Esophagus muscularis mucosa (tissue), 4 donors: ENCODE measurements around the gene SPPL3. TPM values are rescaled to one million over a fixed set of nuclear protein-coding genes. Genes with fewer than 3 reads are reported as not detected.

ENCODE experiments used
- DNase-seq: peaks from one replicate; pipeline ENCODE4 v3.0.0-alpha.2; 2017; ENCODE audit errors: extremely low spot score
- H3K27ac ChIP-seq, 4 donors: fragments of 200-600 bp; sonication (generic); replicated peaks in 1 of 4; 1 replicate in 3 of 4; 2 replicates in 1 of 4; pipeline ENCODE4 v1.5.1; 2016 to 2019; ENCODE audit warnings: mild to moderate bottlenecking in 1 of 4
- H3K27me3 ChIP-seq, 4 donors: fragments of 200-600 bp; sonication (generic); one replicate each; pipeline versions ENCODE4 v1.5.1 to v1.6.0; 2016 to 2019
- H3K36me3 ChIP-seq, 4 donors: fragments of 200-600 bp; sonication (generic); one replicate each; pipeline ENCODE4 v1.5.1; 2016 to 2019
- H3K4me1 ChIP-seq, 4 donors: fragments of 200-600 bp; sonication (generic); one replicate each; pipeline ENCODE4 v1.5.1; 2016 to 2019
- H3K4me3 ChIP-seq, 4 donors: fragments of 200-600 bp; sonication (generic); 1 replicate in 2 of 4; 2 replicates in 2 of 4; pipeline ENCODE4 v1.5.1; 2016 to 2019; ENCODE audit warnings: mild to moderate bottlenecking in 4 of 4, moderate library complexity in 1 of 4
- H3K9me3 ChIP-seq, 4 donors: fragments of 200-600 bp; sonication (generic); 1 replicate in 3 of 4; 2 replicates in 1 of 4; pipeline ENCODE4 v1.5.1; 2016 to 2019
- CTCF ChIP-seq, 3 experiments: fragments of 200-600 bp in 2 of 3; fragments of 450-650 bp in 1 of 3; sonication (generic) in 2 of 3; IDR thresholded peaks; one replicate each; pipeline ENCODE4 v1.5.1; 2017 to 2019; ENCODE audit warnings: antibody characterized with exemption in 3 of 3, mild to moderate bottlenecking in 2 of 3, moderate library complexity in 1 of 3
- EP300 ChIP-seq: sonication (generic); formaldehyde crosslinking; IDR thresholded peaks from one replicate; pipeline ENCODE4 v1.6.1; 2017; ENCODE audit warnings: antibody characterized with exemption
- POLR2A ChIP-seq: fragments of 450-650 bp; IDR thresholded peaks from one replicate; pipeline ENCODE4 v1.6.1; 2017; ENCODE audit warnings: antibody characterized with exemption, moderate library complexity, mild to moderate bottlenecking, low read depth
- POLR2AphosphoS5 ChIP-seq, 2 donors: sonication (generic); formaldehyde crosslinking; IDR thresholded peaks; one replicate each; pipeline ENCODE4 v1.6.1; 2017; ENCODE audit warnings: antibody characterized with exemption in 2 of 2
- WGBS: methylation state at CpG from one replicate; pipeline ENCODE4 v1.1.5; 2018; 5-methylcytosine and 5-hydroxymethylcytosine counted together
- intact Hi-C: fragments of 100-400 bp; cut with DNase I; formaldehyde crosslinking; loops from one replicate; pipeline ENCODE4 v1.15.1; 2023
- total RNA-seq, 4 donors: library from RNA; depleted of rRNA; stranded (reverse); fragments of >200 nt; gene quantifications; one replicate each; pipeline versions ENCODE4 v1.1.0 to v1.2.1, GENCODE V29; 2016

Gene SPPL3
- total RNA-seq, 4 donors from 2014 or later = 18.4 to 32.1 (median 21.8) TPM

DNA sequence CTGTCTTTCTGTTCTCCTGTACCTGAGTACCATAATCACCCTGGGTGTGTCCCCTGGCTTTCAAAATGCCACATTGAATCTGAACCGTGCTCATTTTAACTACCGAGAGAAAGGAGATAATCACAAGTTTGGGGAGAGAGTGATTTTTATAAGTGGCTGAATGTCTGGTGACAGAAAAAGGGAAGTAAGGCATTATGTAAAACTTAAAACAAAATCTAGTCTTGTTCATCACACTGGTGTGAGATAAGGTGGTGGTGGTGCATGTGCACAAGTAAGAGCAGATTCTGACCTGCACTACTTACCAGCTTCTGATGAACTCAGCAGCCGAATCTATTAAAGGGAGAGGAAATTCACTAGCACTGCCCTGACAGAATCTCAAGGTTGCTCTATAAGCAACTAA lies 56.3 kb downstream of the SPPL3 start:
- TF ChIP-seq EP300 = no peak
- no peak for TF ChIP-seq CTCF (IDR thresholded peaks at IDR 0.05)
- TF ChIP-seq POLR2A = no peak
- no peak for TF ChIP-seq POLR2AphosphoS5 (IDR thresholded peaks at IDR 0.05)
- 61% methylated on average over 3 of the region's 3 CpGs for WGBS
- Histone ChIP-seq H3K9me3 (no peaks in the 10 kb centered on the region), H3K27ac (no peak overlapping the region), H3K4me3 (no peak overlapping the region), H3K27me3 (no peaks in the 10 kb centered on the region), H3K36me3 (no peaks in the 10 kb centered on the region), H3K4me1 (peaks cover 68 to 85% (median 76%) of the 10 kb centered on the region in 4 donors)
- intact Hi-C loops = no loop called here
- no peak for DNase-seq

- H3K27ac ChIP-seq = no peak overlapping the region
- no peak for DNase-seq
- no peak for TF ChIP-seq EP300
- TF ChIP-seq POLR2AphosphoS5 (IDR thresholded peaks at IDR 0.05) = no peak
- TF ChIP-seq CTCF (IDR thresholded peaks at IDR 0.05) = no peak
- TF ChIP-seq POLR2A = no peak
- no peaks in the 10 kb centered on the region for H3K27me3 ChIP-seq
- H3K4me3 ChIP-seq = no peak overlapping the region
- H3K36me3 ChIP-seq = no peaks in the 10 kb centered on the region
- intact Hi-C loops = no loop called here
- WGBS = 79% methylated on average over 4 of the region's 4 CpGs
- H3K9me3 ChIP-seq = no peaks in the 10 kb centered on the region
- peaks cover 67 to 88% (median 79%) of the 10 kb centered on the region in 4 donors for H3K4me1 ChIP-seq
These were observed 56.8 kb downstream of the SPPL3 start for GRCh38 chr12:120847392-120847791.

DNA sequence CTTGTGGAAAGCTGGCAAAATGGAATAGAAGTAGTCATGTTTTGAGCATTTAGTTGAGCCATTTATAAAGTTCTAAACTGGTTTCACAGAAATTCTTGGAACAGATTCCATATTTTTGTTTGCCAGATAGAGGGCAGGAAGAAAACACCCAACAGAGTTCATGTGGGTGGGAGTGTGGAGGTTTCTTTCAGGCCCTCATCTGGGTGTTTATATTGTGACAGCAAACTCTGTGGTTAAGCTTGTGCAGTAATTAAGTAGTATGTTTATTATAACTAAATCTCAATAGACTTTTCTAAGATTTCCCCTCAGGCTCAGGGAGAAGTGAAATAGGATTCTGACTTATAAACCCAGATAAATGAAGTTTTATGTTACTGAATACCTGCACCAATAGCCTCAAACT lies 57.4 kb downstream of the SPPL3 start:
- no peaks in the 10 kb centered on the region for H3K27me3 ChIP-seq
- intact Hi-C loops = no loop called here
- TF ChIP-seq POLR2A (no peak), CTCF (IDR thresholded peaks at IDR 0.05) (no peak), POLR2AphosphoS5 (IDR thresholded peaks at IDR 0.05) (no peak), EP300 (no peak)
- DNase-seq = no peak
- H3K27ac ChIP-seq = no peak overlapping the region
- H3K4me1 ChIP-seq = peaks cover 69 to 91% (median 81%) of the 10 kb centered on the region in 4 donors
- no peaks in the 10 kb centered on the region for H3K9me3 ChIP-seq
- H3K4me3 ChIP-seq = no peak overlapping the region
- H3K36me3 ChIP-seq = no peaks in the 10 kb centered on the region

- Histone ChIP-seq H3K4me1 (peaks cover 63 to 85% (median 80%) of the 10 kb centered on the region in 4 donors), H3K9me3 (no peaks in the 10 kb centered on the region), H3K36me3 (no peaks in the 10 kb centered on the region), H3K27ac (no peak overlapping the region), H3K27me3 (no peaks in the 10 kb centered on the region), H3K4me3 (no peak overlapping the region)
- 97% methylated on average over 7 of the region's 7 CpGs for WGBS
- no peak for TF ChIP-seq POLR2AphosphoS5 (IDR thresholded peaks at IDR 0.05)
- TF ChIP-seq CTCF (IDR thresholded peaks at IDR 0.05) = no peak
- TF ChIP-seq POLR2A = no peak
- TF ChIP-seq EP300 = no peak
- intact Hi-C loops = no loop called here
- no peak for DNase-seq
These were observed 58.5 kb downstream of the SPPL3 start for GRCh38 chr12:120845696-120846095.

DNA sequence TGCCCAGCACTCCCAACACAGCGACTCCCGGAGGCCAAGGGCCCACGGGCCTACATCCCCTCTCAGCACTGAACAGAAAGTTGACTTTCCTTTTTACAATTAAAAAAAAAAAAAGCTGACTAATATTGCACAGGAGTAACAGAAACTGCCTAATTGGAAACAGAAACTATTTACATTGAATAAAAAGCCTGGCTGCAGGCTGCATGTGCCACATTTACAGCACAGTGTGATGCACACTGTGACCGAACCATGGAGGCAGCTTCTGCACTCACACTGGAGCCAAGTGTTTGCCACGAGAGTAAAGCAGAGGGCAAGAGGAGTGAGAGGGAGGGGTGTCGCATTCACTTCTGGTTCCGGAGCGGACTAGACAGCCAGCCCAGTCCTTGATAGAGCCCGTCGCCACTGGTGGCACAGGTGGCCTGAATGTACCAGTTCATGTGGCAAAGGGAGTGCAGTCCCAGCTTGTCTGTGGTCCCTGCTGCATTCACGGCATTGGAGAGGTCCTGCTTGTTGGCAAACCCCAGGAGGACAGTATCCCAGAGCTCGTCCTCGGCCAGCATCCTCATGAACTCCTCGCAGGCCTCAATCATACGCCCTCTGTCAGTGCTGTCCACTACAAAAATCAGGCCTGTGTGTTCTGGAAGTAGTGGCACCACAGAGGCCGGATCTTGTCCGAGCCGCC lies 59.2 kb downstream of the SPPL3 start:
- Histone ChIP-seq H3K9me3 (no peaks in the 10 kb centered on the region), H3K36me3 (peaks cover 0 to 3% (median 0%) of the 10 kb centered on the region in 4 donors), H3K27ac (no peak overlapping the region), H3K4me1 (peaks cover 55 to 77% (median 74%) of the 10 kb centered on the region in 4 donors), H3K4me3 (no peak overlapping the region), H3K27me3 (no peaks in the 10 kb centered on the region)
- intact Hi-C loops = no loop called here
- DNase-seq = no peak
- 93% methylated on average over 18 of the region's 18 CpGs for WGBS
- TF ChIP-seq POLR2AphosphoS5 (IDR thresholded peaks at IDR 0.05) (no peak), CTCF (IDR thresholded peaks at IDR 0.05) (no peak), POLR2A (no peak), EP300 (no peak)
